Body of pancreas (tissue), 4 donors: ENCODE measurements around the gene ASTN2.

ENCODE experiments used
- POLR2A ChIP-seq, 3 donors: fragments of 450-650 bp; IDR thresholded peaks; one replicate each; pipeline ENCODE4 v1.6.1; 2016; ENCODE audit warnings: antibody characterized with exemption in 3 of 3, mild to moderate bottlenecking in 2 of 3
- TF ChIP-seq, protein P1 (sequence below), 7 experiments: fragments of 450-650 bp in 4 of 7; fragments of 200-600 bp in 3 of 7; sonication (generic) in 3 of 7; IDR thresholded peaks; one replicate each; pipeline ENCODE4 v1.5.1; 2016 to 2019; ENCODE audit warnings: antibody characterized with exemption in 7 of 7

GRCh38 chr9:117453737-117454136 is 38.9 kb upstream of the ASTN2 start:
- TF ChIP-seq, protein P1, sequence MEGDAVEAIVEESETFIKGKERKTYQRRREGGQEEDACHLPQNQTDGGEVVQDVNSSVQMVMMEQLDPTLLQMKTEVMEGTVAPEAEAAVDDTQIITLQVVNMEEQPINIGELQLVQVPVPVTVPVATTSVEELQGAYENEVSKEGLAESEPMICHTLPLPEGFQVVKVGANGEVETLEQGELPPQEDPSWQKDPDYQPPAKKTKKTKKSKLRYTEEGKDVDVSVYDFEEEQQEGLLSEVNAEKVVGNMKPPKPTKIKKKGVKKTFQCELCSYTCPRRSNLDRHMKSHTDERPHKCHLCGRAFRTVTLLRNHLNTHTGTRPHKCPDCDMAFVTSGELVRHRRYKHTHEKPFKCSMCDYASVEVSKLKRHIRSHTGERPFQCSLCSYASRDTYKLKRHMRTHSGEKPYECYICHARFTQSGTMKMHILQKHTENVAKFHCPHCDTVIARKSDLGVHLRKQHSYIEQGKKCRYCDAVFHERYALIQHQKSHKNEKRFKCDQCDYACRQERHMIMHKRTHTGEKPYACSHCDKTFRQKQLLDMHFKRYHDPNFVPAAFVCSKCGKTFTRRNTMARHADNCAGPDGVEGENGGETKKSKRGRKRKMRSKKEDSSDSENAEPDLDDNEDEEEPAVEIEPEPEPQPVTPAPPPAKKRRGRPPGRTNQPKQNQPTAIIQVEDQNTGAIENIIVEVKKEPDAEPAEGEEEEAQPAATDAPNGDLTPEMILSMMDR (IDR thresholded peaks at IDR 0.05) = no peak
- TF ChIP-seq POLR2A (IDR thresholded peaks at IDR 0.05) = no peak
